PC-9 (cell line): ENCODE data around the gene SENP3. TPM values are rescaled to one million over a fixed set of nuclear protein-coding genes. Genes with fewer than 3 reads are reported as not detected.
A peak's percentile ranks its signal among the peaks of the same experiment; 100 is the strongest.

ENCODE experiments used
- Bru-seq: library from RNA; stranded (reverse); fragments of 400-500 nt; gene quantifications from one replicate; lab custom pipeline; 2021; lab: Mats Ljungman, UMichigan
- BruChase-seq, 2 experiments: library from RNA; stranded (reverse); fragments of 400-500 nt; gene quantifications; one replicate each; lab custom pipeline; 2021; lab: Mats Ljungman, UMichigan
- BruUV-seq: library from RNA; stranded (reverse); fragments of 400-500 nt; replicated peaks from 2 replicates; lab custom pipeline; 2021; lab: Mats Ljungman, UMichigan
- CTCF ChIA-PET: fragments of 300-600 bp; sonication (Branson Sonifier 250); formaldehyde crosslinking; loops from one replicate; lab custom pipeline; 2022; ENCODE audit warnings: antibody characterized with exemption; lab: Charles Lee
- POLR2A ChIA-PET: fragments of 300-600 bp; sonication (Branson Sonifier 250); formaldehyde crosslinking; loops from one replicate; lab custom pipeline; 2022; ENCODE audit warnings: antibody characterized with exemption; ENCODE audit not compliant: unreplicated experiment; lab: Charles Lee
- DNase-seq, 2 experiments: peaks; one replicate each; pipeline versions ENCODE4 v3.0.0 to v3.0.0-alpha.2; 2015 to 2022; ENCODE audit warnings: mixed read lengths in 1 of 2
- H2AFZ ChIP-seq: fragments of 200-600 bp; sonication (generic); 2 replicates; pipeline ENCODE4 v1.8.1; 2017; ENCODE audit warnings: antibody characterized with exemption
- H3F3A ChIP-seq: fragments of 200-600 bp; sonication (generic); 2 replicates; pipeline ENCODE4 v1.8.1; 2017; ENCODE audit warnings: antibody characterized with exemption, mild to moderate bottlenecking, low read depth; ENCODE audit not compliant: insufficient read depth
- H3K27ac ChIP-seq: fragments of 200-600 bp; sonication (generic); 2 replicates; pipeline ENCODE4 v1.6.1; 2016; ENCODE audit warnings: mixed run types
- H3K27me3 ChIP-seq: fragments of 200-600 bp; sonication (generic); 2 replicates; pipeline ENCODE4 v1.6.1; 2016; ENCODE audit warnings: low read depth, mixed run types; ENCODE audit not compliant: insufficient read depth
- H3K36me3 ChIP-seq: fragments of 200-600 bp; sonication (generic); 2 replicates; pipeline ENCODE4 v1.6.1; 2016; ENCODE audit warnings: low read depth, mixed run types
- H3K4me1 ChIP-seq: fragments of 200-600 bp; sonication (generic); replicated peaks from 2 replicates; pipeline ENCODE4 v1.6.1; 2016; ENCODE audit warnings: mixed run types; ENCODE audit not compliant: insufficient read depth
- H3K4me2 ChIP-seq: fragments of 200-600 bp; sonication (generic); 2 replicates; pipeline ENCODE4 v1.6.1; 2017; ENCODE audit warnings: mixed run types
- H3K4me3 ChIP-seq: fragments of 200-600 bp; sonication (generic); 2 replicates; pipeline ENCODE4 v1.6.1; 2016; ENCODE audit warnings: mixed run types
- H3K79me2 ChIP-seq: fragments of 200-600 bp; sonication (generic); 2 replicates; pipeline ENCODE4 v1.6.1; 2017; ENCODE audit warnings: low read depth, mixed run types
- H3K9me2 ChIP-seq: fragments of 200-600 bp; sonication (generic); 2 replicates; pipeline ENCODE4 v1.8.1; 2017; ENCODE audit warnings: mild to moderate bottlenecking; ENCODE audit not compliant: insufficient read depth
- H3K9me3 ChIP-seq: fragments of 200-600 bp; sonication (generic); 2 replicates; pipeline ENCODE4 v1.8.1; 2016; ENCODE audit warnings: low read depth; ENCODE audit not compliant: insufficient read depth
- H4K20me1 ChIP-seq: fragments of 200-600 bp; sonication (generic); 2 replicates; pipeline ENCODE4 v1.8.1; 2017; ENCODE audit not compliant: insufficient read depth
- EZH2 ChIP-seq: fragments of 200-600 bp; sonication (generic); IDR thresholded peaks from 2 replicates; pipeline ENCODE4 v1.8.0; 2017; ENCODE audit warnings: antibody characterized with exemption, low read depth
- intact Hi-C: fragments of 100-400 bp; cut with micrococcal nuclease; formaldehyde crosslinking; loops from one replicate; pipeline ENCODE4 v1.10.0; 2022; ENCODE audit not compliant: unreplicated experiment
- long read RNA-seq: library from polyadenylated mRNA; stranded (forward); transcript quantifications from one replicate; pipeline ENCODE4 v2.0.0, GENCODE V29; 2022
- total RNA-seq: library from RNA; stranded (reverse); gene quantifications from 2 replicates; pipeline ENCODE4 v1.2.3, GENCODE V29; 2021
- TF ChIP-seq, protein P1 (sequence below): fragments of 200-600 bp; sonication (generic); conservative IDR thresholded peaks from 2 replicates; pipeline ENCODE4 v1.6.1; 2017; ENCODE audit warnings: mixed run types, antibody characterized with exemption, mild to moderate bottlenecking, moderate library complexity

SENP3 gene
- total RNA-seq: 68.4 and 72.4 TPM in 2 replicates
- Bru-seq, nascent RNA: percentile 72 among the genes with signal in this experiment
- BruChase-seq, experiment 1, labeled RNA remaining after a 2-hour chase: percentile 85 among the genes with signal in this experiment
- percentile 96 among the genes with signal in this experiment for BruChase-seq, experiment 2, labeled RNA remaining after a 6-hour chase
- long read RNA-seq, transcript SENP3-201 (11 exons, 2,611 nt): major isoform, 12 of 37 reads
- long read RNA-seq, transcript SENP3-205 (1 exons, 527 nt): minor isoform, 10 of 37 reads
- long read RNA-seq, partial matches to known transcripts: 10 of 37 reads
- long read RNA-seq, other reads (novel, unspliced or antisense): 4 of 37 reads

DNA sequence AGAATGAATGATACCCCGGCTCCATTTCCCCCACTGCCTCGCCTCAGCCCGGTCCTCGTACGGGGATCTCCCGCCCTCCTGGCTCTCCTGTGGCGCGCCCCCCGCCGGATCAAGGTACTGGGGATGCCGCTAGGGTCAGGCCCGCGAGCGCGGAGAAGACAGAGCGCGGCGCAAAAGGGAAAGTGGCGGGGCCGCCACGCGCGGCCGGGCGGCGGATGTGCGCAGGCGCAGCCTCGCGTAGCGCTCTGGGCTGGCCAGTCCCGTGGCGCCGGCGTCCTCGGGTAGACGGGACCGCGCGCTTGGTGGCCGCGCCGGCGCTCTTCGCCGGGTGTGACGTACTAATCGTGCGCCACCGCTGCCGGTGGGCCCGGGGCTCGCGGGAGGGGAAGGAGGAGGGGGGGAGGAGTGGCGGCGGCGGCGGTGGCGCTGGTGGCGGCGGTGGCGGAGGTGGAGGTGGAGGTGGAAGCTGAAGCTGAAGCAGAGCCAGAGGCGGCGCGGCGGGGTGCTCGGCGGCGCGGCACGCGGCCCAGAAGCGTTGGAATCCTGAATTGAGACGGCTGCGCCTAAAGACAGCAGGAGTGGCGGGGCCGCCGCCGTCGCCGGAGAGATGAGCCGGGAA, at the start of gene SENP3:
SENP3 (plus strand) TSS at position 331 of the 619 bp plus-strand sequence. CDS start 1,158 bp downstream, outside the sequence.
- CTCF ChIA-PET: interaction anchor here (0.6 to 2.1 kb wide), 4 partner anchors 47 to 125 kb away, joined by 3 to 22 read pairs (median 5); no protein-coding TSS in a partner anchor
- POLR2A ChIA-PET: interaction anchor here (0.5 to 0.7 kb wide), 2 partner anchors 53 to 232 kb away, joined by 7 to 9 read pairs; partner anchors contain the start of gene NEURL4
- Histone ChIP-seq H3K4me1 (peaks cover 9% of the 10 kb centered on the region), H3K9me3 (no peaks in the 10 kb centered on the region), H3F3A (no peaks in the 10 kb centered on the region), H3K27me3 (no peaks in the 10 kb centered on the region), H3K4me3 (peak within 1 kb of the TSS; percentile 92), H3K36me3 (no peaks in the 10 kb centered on the region), H4K20me1 (no peaks in the 10 kb centered on the region), H3K4me2 (peak within 1 kb of the TSS; percentile 97), H3K27ac (peak within 1 kb of the TSS; percentile 60), H3K9me2 (no peaks in the 10 kb centered on the region), H2AFZ (peak within 1 kb of the TSS; percentile 85), H3K79me2 (peaks cover 25% of the 10 kb centered on the region)
- peak; percentile 61 to 91 for DNase-seq
- intact Hi-C loops: loop anchor here (1.0 kb wide), 5 partner anchors 28 to 281 kb away; no protein-coding TSS in a partner anchor
- TF ChIP-seq, protein P1, sequence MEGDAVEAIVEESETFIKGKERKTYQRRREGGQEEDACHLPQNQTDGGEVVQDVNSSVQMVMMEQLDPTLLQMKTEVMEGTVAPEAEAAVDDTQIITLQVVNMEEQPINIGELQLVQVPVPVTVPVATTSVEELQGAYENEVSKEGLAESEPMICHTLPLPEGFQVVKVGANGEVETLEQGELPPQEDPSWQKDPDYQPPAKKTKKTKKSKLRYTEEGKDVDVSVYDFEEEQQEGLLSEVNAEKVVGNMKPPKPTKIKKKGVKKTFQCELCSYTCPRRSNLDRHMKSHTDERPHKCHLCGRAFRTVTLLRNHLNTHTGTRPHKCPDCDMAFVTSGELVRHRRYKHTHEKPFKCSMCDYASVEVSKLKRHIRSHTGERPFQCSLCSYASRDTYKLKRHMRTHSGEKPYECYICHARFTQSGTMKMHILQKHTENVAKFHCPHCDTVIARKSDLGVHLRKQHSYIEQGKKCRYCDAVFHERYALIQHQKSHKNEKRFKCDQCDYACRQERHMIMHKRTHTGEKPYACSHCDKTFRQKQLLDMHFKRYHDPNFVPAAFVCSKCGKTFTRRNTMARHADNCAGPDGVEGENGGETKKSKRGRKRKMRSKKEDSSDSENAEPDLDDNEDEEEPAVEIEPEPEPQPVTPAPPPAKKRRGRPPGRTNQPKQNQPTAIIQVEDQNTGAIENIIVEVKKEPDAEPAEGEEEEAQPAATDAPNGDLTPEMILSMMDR: no peak
- no peak for TF ChIP-seq EZH2
- BruUV-seq: no TSS peak

DNA sequence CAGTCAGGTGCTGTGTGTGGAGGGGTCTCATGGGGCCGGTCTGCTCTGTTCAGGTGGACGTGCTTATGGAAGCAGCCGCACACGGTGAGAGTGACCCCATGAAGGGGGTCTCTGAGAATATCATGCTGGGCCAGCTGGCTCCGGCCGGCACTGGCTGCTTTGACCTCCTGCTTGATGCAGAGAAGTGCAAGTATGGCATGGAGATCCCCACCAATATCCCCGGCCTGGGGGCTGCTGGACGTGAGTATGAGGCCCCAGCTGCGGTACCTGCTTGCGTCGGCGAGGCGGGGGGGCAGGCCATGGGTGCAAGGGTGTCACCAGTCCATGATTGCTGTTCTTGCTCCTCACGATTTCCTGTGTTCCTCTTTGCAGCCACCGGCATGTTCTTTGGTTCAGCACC, 49.6 kb upstream of the SENP3 start:
- Histone ChIP-seq H4K20me1 (no peaks in the 10 kb centered on the region), H3K4me1 (no peaks in the 10 kb centered on the region), H3K9me2 (no peaks in the 10 kb centered on the region), H3K27me3 (no peaks in the 10 kb centered on the region), H3K79me2 (no peaks in the 10 kb centered on the region), H3K27ac (no peak overlapping the region), H3K4me2 (no peak overlapping the region), H2AFZ (no peak overlapping the region), H3K36me3 (no peaks in the 10 kb centered on the region), H3K4me3 (no peak overlapping the region), H3K9me3 (no peaks in the 10 kb centered on the region), H3F3A (peaks cover 7% of the 10 kb centered on the region; the same call in 1 of the 2 replicates)
- TF ChIP-seq, protein P1: no peak
- no peak for TF ChIP-seq EZH2
- ChIA-PET POLR2A (no interaction called here), CTCF (no interaction called here)
- intact Hi-C loops: loop anchor here (5.0 kb wide), 1 partner anchor 175 kb away; the partner anchor contains the start of genes TP53 and WRAP53
- no peak for DNase-seq
- no TSS peak for BruUV-seq

DNA sequence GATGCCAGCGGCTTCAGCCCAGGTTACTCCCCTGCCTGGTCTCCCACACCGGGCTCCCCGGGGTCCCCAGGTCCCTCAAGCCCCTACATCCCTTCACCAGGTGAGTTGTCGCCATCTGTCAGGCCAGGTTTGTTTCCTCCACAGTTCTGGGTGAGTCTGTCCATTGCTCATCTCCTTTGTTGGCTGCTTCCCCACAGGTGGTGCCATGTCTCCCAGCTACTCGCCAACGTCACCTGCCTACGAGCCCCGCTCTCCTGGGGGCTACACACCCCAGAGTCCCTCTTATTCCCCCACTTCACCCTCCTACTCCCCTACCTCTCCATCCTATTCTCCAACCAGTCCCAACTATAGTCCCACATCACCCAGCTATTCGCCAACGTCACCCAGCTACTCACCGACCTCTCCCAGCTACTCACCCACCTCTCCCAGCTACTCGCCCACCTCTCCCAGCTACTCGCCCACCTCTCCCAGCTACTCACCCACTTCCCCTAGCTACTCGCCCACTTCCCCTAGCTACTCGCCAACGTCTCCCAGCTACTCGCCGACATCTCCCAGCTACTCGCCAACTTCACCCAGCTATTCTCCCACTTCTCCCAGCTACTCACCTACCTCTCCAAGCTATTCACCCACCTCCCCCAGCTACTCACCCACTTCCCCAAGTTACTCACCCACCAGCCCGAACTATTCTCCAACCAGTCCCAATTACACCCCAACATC, 48.7 kb upstream of the SENP3 start:
- no peaks in the 10 kb centered on the region for H3K9me3 ChIP-seq
- no peaks in the 10 kb centered on the region for H3K79me2 ChIP-seq
- H4K20me1 ChIP-seq: no peaks in the 10 kb centered on the region
- H2AFZ ChIP-seq: no peak overlapping the region
- no peak for DNase-seq
- H3K4me1 ChIP-seq: no peaks in the 10 kb centered on the region
- H3K4me3 ChIP-seq: no peak overlapping the region
- intact Hi-C loops: loop anchor here (5.0 kb wide), 1 partner anchor 174 kb away; the partner anchor contains the start of genes TP53 and WRAP53
- H3K9me2 ChIP-seq: no peaks in the 10 kb centered on the region
- ChIA-PET POLR2A (interaction anchor here (0.5 to 0.6 kb wide), 2 partner anchors 28 to 102 kb away, joined by 3 to 15 read pairs; partner anchors contain the start of gene FXR2), CTCF (interaction anchor here (0.6 kb wide), 2 partner anchors 76 to 267 kb away, joined by 3 to 5 read pairs; no protein-coding TSS in a partner anchor)
- H3K27ac ChIP-seq: no peak overlapping the region
- no peaks in the 10 kb centered on the region for H3K36me3 ChIP-seq
- no TSS peak for BruUV-seq
- H3K27me3 ChIP-seq: no peaks in the 10 kb centered on the region
- TF ChIP-seq, protein P1: no peak
- TF ChIP-seq EZH2: no peak
- H3F3A ChIP-seq: peaks cover 7% of the 10 kb centered on the region; the same call in 1 of the 2 replicates
- no peak overlapping the region for H3K4me2 ChIP-seq
